Measurements from ENCODE around the gene WDR20. TPM values are rescaled to one million over a fixed set of nuclear protein-coding genes. Genes with fewer than 3 reads are reported as not detected.

WDR20 gene
- total and polyA plus RNA-seq, 2 donors (not counting 3 experiments of a cell fraction or from before 2014, with no cell fraction given) = 12.2 to 22.4 TPM

DNA sequence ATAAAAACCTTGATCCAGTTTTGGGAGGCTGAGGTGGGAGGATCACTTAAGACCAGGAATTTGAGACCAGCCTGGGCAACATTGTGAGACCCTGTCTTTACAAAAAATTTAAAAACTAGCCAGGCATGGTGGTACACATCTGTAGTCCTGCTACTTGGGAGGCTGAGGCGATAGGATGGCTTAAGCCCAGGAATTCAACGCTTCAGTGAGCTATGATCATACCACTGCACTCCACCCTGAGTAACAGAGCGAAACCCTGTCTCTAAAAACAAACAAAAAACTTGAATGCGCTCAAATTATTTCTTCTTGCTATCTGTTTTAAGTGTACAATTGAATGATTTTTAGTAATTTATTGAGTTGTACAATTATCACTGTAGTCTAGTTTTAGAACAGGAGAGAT lies 20.1 kb downstream of the WDR20 start:
- DNase-seq (ENCODE audit: low read depth, low spot score) (no peak), FAIRE-seq (no peak)
- Histone ChIP-seq H3K79me2 (ENCODE audit: control insufficient read depth, insufficient read depth, low read length) (peaks cover 59% of the 10 kb centered on the region), H3K27ac (ENCODE audit: insufficient read depth, low read depth, low read length) (no peak overlapping the region), H2AFZ (ENCODE audit: low read depth, low read length) (no peak overlapping the region), H3K27me3 (ENCODE audit: control insufficient read depth in 2 of 2, insufficient read depth in 2 of 2, low read length in 2 of 2) (no peaks in the 10 kb centered on the region), H3K4me2 (ENCODE audit: insufficient read depth, low read length) (no peak overlapping the region), H3K9me1 (replicated peaks; ENCODE audit: control insufficient read depth, extremely low read depth, insufficient read depth, low read length) (no peaks in the 10 kb centered on the region), H4K20me1 (replicated peaks; ENCODE audit: control insufficient read depth, extremely low read depth, insufficient read depth, low read length) (peaks cover 2% of the 10 kb centered on the region), H3K4me3 (replicated peaks in 1 of 3; ENCODE audit: insufficient read depth in 1 of 3, low read depth in 1 of 3, low read length in 3 of 3) (no peak overlapping the region), H3K9me3 (replicated peaks; ENCODE audit: control insufficient read depth, insufficient read depth, low read length) (no peaks in the 10 kb centered on the region), H3K36me3 (ENCODE audit: control insufficient read depth in 2 of 2, extremely low read depth in 1 of 2, insufficient read depth in 2 of 2, low read length in 2 of 2) (no peaks in the 10 kb centered on the region), H3K9ac (replicated peaks; ENCODE audit: extremely low read depth, insufficient read depth, low read length) (no peak overlapping the region), H3K4me1 (ENCODE audit: control insufficient read depth, extremely low read depth, insufficient read depth, low read length) (no peaks in the 10 kb centered on the region)
- TF ChIP-seq, protein P1, sequence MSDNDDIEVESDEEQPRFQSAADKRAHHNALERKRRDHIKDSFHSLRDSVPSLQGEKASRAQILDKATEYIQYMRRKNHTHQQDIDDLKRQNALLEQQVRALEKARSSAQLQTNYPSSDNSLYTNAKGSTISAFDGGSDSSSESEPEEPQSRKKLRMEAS (IDR thresholded peaks at IDR 0.05; ENCODE audit: insufficient read depth, insufficient read length) = no peak
- TF ChIP-seq FOS (IDR thresholded peaks at IDR 0.05; ENCODE audit: borderline replicate concordance, insufficient read depth, low read length) (no peak), POLR2A (IDR thresholded peaks at IDR 0.05; ENCODE audit: low read depth, low read length) (no peak), EZH2 (IDR thresholded peaks at IDR 0.05; ENCODE audit: borderline replicate concordance, low read depth, low read length, severe bottlenecking) (no peak), JUN (IDR thresholded peaks at IDR 0.05; ENCODE audit: borderline replicate concordance, insufficient read depth, insufficient read length, low read depth) (no peak), POLR2AphosphoS5 (IDR thresholded peaks at IDR 0.05; ENCODE audit: insufficient read depth, low read depth, low read length) (no peak), GATA2 (IDR thresholded peaks at IDR 0.05; ENCODE audit: insufficient read depth, insufficient read length, low read depth, low read length) (no peak), MYC (IDR thresholded peaks at IDR 0.05; ENCODE audit: low read depth, low read length) (no peak)
- TF ChIP-seq, protein P2, sequence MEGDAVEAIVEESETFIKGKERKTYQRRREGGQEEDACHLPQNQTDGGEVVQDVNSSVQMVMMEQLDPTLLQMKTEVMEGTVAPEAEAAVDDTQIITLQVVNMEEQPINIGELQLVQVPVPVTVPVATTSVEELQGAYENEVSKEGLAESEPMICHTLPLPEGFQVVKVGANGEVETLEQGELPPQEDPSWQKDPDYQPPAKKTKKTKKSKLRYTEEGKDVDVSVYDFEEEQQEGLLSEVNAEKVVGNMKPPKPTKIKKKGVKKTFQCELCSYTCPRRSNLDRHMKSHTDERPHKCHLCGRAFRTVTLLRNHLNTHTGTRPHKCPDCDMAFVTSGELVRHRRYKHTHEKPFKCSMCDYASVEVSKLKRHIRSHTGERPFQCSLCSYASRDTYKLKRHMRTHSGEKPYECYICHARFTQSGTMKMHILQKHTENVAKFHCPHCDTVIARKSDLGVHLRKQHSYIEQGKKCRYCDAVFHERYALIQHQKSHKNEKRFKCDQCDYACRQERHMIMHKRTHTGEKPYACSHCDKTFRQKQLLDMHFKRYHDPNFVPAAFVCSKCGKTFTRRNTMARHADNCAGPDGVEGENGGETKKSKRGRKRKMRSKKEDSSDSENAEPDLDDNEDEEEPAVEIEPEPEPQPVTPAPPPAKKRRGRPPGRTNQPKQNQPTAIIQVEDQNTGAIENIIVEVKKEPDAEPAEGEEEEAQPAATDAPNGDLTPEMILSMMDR (IDR thresholded peaks at IDR 0.05; ENCODE audit: extremely low read depth in 1 of 2, insufficient read depth in 1 of 2, low read depth in 1 of 2, low read length in 2 of 2) = no peak
- ChIA-PET CTCF (no interaction called here), POLR2A (no interaction called here)
- dilution Hi-C loops (cut with MboI; ENCODE audit: extremely low pct_ligation_motif_present, low sequenced_read_pairs) = no loop called here
- intact Hi-C loops (cut with micrococcal nuclease) = no loop called here
- BruUV-seq (replicated peaks) = no TSS peak
